ENCODE data around the gene MAOA. TPM values are rescaled to one million over a fixed set of nuclear protein-coding genes. Genes with fewer than 3 reads are reported as not detected.

The MAOA gene
- polyA plus RNA-seq, 1 donor from 2014 or later = 1.3 TPM

DNA sequence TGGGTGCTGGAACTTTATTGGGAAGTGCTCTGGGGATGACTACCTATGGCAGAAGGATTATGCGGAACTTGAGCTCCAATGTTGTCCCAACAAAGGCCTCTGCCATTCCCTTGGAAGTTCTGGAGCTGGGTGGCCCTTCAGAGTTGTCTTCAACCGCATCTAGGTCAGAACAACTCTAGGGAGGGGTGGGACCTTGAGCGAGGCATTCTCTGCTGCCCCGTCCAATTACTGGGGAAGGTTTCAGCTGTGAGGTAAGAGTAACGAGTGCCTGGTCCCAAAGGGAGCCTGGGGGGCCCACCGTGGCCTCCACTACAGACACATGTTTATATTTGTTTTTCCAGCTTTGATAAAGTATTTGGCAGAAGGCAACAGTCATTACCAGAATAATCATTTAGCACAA, 79.4 kb downstream of the MAOA start:
- H3K27me3 ChIP-seq (ENCODE audit: insufficient read depth, low read depth, low read length) = no peaks in the 10 kb centered on the region

GRCh38 chrX:43735957-43736356, 79.9 kb downstream of the MAOA start:
- no peaks in the 10 kb centered on the region for H3K9me2 ChIP-seq (ENCODE audit: insufficient read depth, low read length)
- TF ChIP-seq POLR2AphosphoS5 (IDR thresholded peaks at IDR 0.05) (no peak), EZH2 (IDR thresholded peaks at IDR 0.05; ENCODE audit: borderline replicate concordance, insufficient read depth, low read length, poor library complexity, severe bottlenecking) (no peak), SMC3 (conservative IDR thresholded peaks at IDR 0.05; ENCODE audit: poor library complexity) (no peak), RAD21 (conservative IDR thresholded peaks at IDR 0.05) (no peak), MXI1 (conservative IDR thresholded peaks at IDR 0.05; ENCODE audit: poor library complexity, severe bottlenecking) (no peak), TAF1 (IDR thresholded peaks at IDR 0.05; ENCODE audit: low read depth) (no peak), EP300 (conservative IDR thresholded peaks at IDR 0.05; ENCODE audit: poor library complexity, severe bottlenecking) (no peak)
- TF ChIP-seq, protein P1, sequence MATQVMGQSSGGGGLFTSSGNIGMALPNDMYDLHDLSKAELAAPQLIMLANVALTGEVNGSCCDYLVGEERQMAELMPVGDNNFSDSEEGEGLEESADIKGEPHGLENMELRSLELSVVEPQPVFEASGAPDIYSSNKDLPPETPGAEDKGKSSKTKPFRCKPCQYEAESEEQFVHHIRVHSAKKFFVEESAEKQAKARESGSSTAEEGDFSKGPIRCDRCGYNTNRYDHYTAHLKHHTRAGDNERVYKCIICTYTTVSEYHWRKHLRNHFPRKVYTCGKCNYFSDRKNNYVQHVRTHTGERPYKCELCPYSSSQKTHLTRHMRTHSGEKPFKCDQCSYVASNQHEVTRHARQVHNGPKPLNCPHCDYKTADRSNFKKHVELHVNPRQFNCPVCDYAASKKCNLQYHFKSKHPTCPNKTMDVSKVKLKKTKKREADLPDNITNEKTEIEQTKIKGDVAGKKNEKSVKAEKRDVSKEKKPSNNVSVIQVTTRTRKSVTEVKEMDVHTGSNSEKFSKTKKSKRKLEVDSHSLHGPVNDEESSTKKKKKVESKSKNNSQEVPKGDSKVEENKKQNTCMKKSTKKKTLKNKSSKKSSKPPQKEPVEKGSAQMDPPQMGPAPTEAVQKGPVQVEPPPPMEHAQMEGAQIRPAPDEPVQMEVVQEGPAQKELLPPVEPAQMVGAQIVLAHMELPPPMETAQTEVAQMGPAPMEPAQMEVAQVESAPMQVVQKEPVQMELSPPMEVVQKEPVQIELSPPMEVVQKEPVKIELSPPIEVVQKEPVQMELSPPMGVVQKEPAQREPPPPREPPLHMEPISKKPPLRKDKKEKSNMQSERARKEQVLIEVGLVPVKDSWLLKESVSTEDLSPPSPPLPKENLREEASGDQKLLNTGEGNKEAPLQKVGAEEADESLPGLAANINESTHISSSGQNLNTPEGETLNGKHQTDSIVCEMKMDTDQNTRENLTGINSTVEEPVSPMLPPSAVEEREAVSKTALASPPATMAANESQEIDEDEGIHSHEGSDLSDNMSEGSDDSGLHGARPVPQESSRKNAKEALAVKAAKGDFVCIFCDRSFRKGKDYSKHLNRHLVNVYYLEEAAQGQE (IDR thresholded peaks at IDR 0.05; ENCODE audit: borderline replicate concordance) = no peak
- TF ChIP-seq, protein P2, sequence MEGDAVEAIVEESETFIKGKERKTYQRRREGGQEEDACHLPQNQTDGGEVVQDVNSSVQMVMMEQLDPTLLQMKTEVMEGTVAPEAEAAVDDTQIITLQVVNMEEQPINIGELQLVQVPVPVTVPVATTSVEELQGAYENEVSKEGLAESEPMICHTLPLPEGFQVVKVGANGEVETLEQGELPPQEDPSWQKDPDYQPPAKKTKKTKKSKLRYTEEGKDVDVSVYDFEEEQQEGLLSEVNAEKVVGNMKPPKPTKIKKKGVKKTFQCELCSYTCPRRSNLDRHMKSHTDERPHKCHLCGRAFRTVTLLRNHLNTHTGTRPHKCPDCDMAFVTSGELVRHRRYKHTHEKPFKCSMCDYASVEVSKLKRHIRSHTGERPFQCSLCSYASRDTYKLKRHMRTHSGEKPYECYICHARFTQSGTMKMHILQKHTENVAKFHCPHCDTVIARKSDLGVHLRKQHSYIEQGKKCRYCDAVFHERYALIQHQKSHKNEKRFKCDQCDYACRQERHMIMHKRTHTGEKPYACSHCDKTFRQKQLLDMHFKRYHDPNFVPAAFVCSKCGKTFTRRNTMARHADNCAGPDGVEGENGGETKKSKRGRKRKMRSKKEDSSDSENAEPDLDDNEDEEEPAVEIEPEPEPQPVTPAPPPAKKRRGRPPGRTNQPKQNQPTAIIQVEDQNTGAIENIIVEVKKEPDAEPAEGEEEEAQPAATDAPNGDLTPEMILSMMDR (IDR thresholded peaks at IDR 0.05; ENCODE audit: poor library complexity, severe bottlenecking) = no peak
- no peak overlapping the region for H3K4me3 ChIP-seq (ENCODE audit: low read length)
- no peak overlapping the region for H2AFZ ChIP-seq (ENCODE audit: low read depth, low read length)
- H3K9ac ChIP-seq (ENCODE audit: low read length) = no peak overlapping the region
- H3F3A ChIP-seq (ENCODE audit: insufficient read depth, low read length, poor library complexity, severe bottlenecking) = no peaks in the 10 kb centered on the region
- no peak overlapping the region for H3K27ac ChIP-seq (ENCODE audit: low read length)
- no peaks in the 10 kb centered on the region for H3K36me3 ChIP-seq (ENCODE audit: insufficient read depth, low read length)
- no peaks in the 10 kb centered on the region for H3K79me2 ChIP-seq (replicated peaks; ENCODE audit: insufficient read depth, low read length)
- no peaks in the 10 kb centered on the region for H3K27me3 ChIP-seq (ENCODE audit: insufficient read depth, low read depth, low read length)
- no peak overlapping the region for H3K4me2 ChIP-seq (ENCODE audit: low read length)
- no peaks in the 10 kb centered on the region for H4K20me1 ChIP-seq (ENCODE audit: insufficient read depth)
- H3K9me3 ChIP-seq (ENCODE audit: low read length) = no peaks in the 10 kb centered on the region

More for the DNA sequence above, 79.4 kb downstream of the MAOA start:
- no peak overlapping the region for H3K4me3 ChIP-seq (ENCODE audit: low read length)
- no peak overlapping the region for H3K4me2 ChIP-seq (ENCODE audit: low read length)
- H4K20me1 ChIP-seq (ENCODE audit: insufficient read depth) = no peaks in the 10 kb centered on the region
- H3K36me3 ChIP-seq (ENCODE audit: insufficient read depth, low read length) = no peaks in the 10 kb centered on the region
- H3K79me2 ChIP-seq (replicated peaks; ENCODE audit: insufficient read depth, low read length) = no peaks in the 10 kb centered on the region
- H3K9me3 ChIP-seq (ENCODE audit: low read length) = no peaks in the 10 kb centered on the region
- TF ChIP-seq, protein P1 (IDR thresholded peaks at IDR 0.05; ENCODE audit: borderline replicate concordance) = no peak
- TF ChIP-seq, protein P2 (IDR thresholded peaks at IDR 0.05; ENCODE audit: poor library complexity, severe bottlenecking) = no peak
- TF ChIP-seq EP300 (conservative IDR thresholded peaks at IDR 0.05; ENCODE audit: poor library complexity, severe bottlenecking) (no peak), EZH2 (IDR thresholded peaks at IDR 0.05; ENCODE audit: borderline replicate concordance, insufficient read depth, low read length, poor library complexity, severe bottlenecking) (no peak), RAD21 (conservative IDR thresholded peaks at IDR 0.05) (no peak), POLR2AphosphoS5 (IDR thresholded peaks at IDR 0.05) (no peak), MXI1 (conservative IDR thresholded peaks at IDR 0.05; ENCODE audit: poor library complexity, severe bottlenecking) (no peak), SMC3 (conservative IDR thresholded peaks at IDR 0.05; ENCODE audit: poor library complexity) (no peak), TAF1 (IDR thresholded peaks at IDR 0.05; ENCODE audit: low read depth) (no peak)
- H3K27ac ChIP-seq (ENCODE audit: low read length) = no peak overlapping the region
- H3F3A ChIP-seq (ENCODE audit: insufficient read depth, low read length, poor library complexity, severe bottlenecking) = no peaks in the 10 kb centered on the region
- no peak overlapping the region for H3K9ac ChIP-seq (ENCODE audit: low read length)
- H3K9me2 ChIP-seq (ENCODE audit: insufficient read depth, low read length) = no peaks in the 10 kb centered on the region
- no peak overlapping the region for H2AFZ ChIP-seq (ENCODE audit: low read depth, low read length)
